NOMO-1 (cell line): ENCODE measurements around the gene ZCCHC4.
A peak's percentile ranks its signal among the peaks of the same experiment; 100 is the strongest.

Experiments
- DNase-seq, 2 experiments: peaks; one replicate each; lab custom pipeline; 2025; ENCODE audit not compliant: unreplicated experiment in 2 of 2; lab: John Stamatoyannopoulos, UW

ZCCHC4 gene

GRCh38 chr4:25376754-25377571 is 64.4 kb downstream of the ZCCHC4 start, which contains the start of gene ANAPC4:
ANAPC4 (plus strand) TSS chr4:25377263; CDS start chr4:25377428, 165 bp downstream.
- DNase-seq = peak; percentile 86 to 98

- DNase-seq = peak in 1 of 2 experiments; percentile 17
These were observed 65.2 kb downstream of the ZCCHC4 start for GRCh38 chr4:25377572-25378436.

- no peak for DNase-seq
These were observed 65.8 kb downstream of the ZCCHC4 start for GRCh38 chr4:25378437-25378743.

GRCh38 chr4:25379591-25379990 is 67.0 kb downstream of the ZCCHC4 start:
- no peak for DNase-seq

GRCh38 chr4:25383647-25384046 is 71.1 kb downstream of the ZCCHC4 start:
- no peak for DNase-seq

GRCh38 chr4:25386926-25387325 is 74.4 kb downstream of the ZCCHC4 start:
- DNase-seq = no peak

- DNase-seq = no peak
These were observed 84.7 kb downstream of the ZCCHC4 start for GRCh38 chr4:25397305-25397704.

- DNase-seq = no peak
These were observed 86.9 kb downstream of the ZCCHC4 start for GRCh38 chr4:25399510-25399909.

GRCh38 chr4:25401066-25401465 is 88.5 kb downstream of the ZCCHC4 start:
- DNase-seq = no peak

GRCh38 chr4:25402521-25402920 is 89.9 kb downstream of the ZCCHC4 start:
- DNase-seq = no peak

GRCh38 chr4:25403699-25404098 is 91.1 kb downstream of the ZCCHC4 start:
- DNase-seq = no peak

GRCh38 chr4:25405453-25405852 is 92.9 kb downstream of the ZCCHC4 start:
- DNase-seq = no peak

GRCh38 chr4:25406081-25406692 is 93.6 kb downstream of the ZCCHC4 start:
- no peak for DNase-seq

- no peak for DNase-seq
These were observed 98.4 kb downstream of the ZCCHC4 start for GRCh38 chr4:25410820-25411529.

- no peak for DNase-seq
These were observed 100.7 kb downstream of the ZCCHC4 start for GRCh38 chr4:25413261-25413660.

GRCh38 chr4:25417014-25417413 is 104.4 kb downstream of the ZCCHC4 start:
- DNase-seq = no peak
